GM19372 (cell line): ENCODE measurements around the gene FRMD6.
"Not testable (repeated sequence)": the region's sequence is repeated elsewhere in the genome, so short reads cannot be mapped to it uniquely, and the experiment has no call there.

Experiments used
- ATAC-seq: cut with Tn5 transposase; IDR thresholded peaks from one replicate; pipeline ENCODE4 v1.9.1; 2021; ENCODE audit warnings: mild to moderate bottlenecking, low read depth, moderate library complexity; ENCODE audit not compliant: unreplicated experiment

Gene FRMD6

GRCh38 chr14:51765726-51766125 is 114.0 kb downstream of the FRMD6 start:
- not testable (repeated sequence) for ATAC-seq

DNA sequence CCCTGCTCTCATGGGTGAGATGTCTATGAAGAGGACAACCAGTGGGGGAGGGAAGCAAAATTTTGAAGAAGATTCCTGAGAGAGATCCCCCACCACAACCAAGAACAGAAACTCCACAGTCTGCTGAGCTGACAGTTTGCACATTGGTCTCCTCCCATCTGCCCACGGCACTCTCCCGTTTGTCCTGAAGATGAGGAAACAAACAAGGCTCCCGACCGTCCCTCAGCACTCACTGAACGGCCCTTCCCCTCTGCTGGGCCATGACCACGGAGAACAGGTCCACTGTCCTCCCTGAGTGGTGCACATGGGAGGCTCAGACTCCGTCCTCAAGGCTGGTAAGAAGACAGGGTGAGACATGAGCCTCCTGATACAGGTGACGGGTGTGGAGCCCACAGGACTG is 114.9 kb downstream of the FRMD6 start:
- ATAC-seq = not testable (repeated sequence)

DNA sequence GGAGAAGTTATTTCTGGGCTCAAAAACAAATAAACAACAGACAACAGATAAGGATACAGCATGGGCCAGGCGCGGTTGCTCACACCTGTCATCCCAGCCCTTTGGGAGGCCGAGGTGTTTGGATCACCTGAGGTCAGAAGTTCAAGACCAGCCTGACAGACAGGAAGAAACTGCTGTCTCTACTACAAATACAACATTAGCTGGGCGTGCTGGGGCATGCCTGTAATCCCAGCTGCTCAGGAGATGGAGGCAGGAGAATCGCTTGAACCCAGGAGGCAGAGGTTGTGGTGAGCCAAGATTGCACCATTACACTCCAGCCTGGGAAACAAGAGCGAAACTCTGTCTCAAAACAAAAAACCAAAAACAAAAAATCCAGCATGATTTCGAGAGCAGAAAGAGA is 117.6 kb downstream of the FRMD6 start:
- ATAC-seq = not testable (repeated sequence)

GRCh38 chr14:51774209-51774608 is 122.5 kb downstream of the FRMD6 start:
- no peak for ATAC-seq

- ATAC-seq = no peak
Measured at GRCh38 chr14:51776102-51776894, 124.6 kb downstream of the FRMD6 start.

- ATAC-seq = no peak
Measured at GRCh38 chr14:51780006-51780692, 128.4 kb downstream of the FRMD6 start.
